Fibroblast of peridontal ligament (primary cell): ENCODE data around the gene ZSWIM3.
"Not testable (repeated sequence)": the region's sequence is repeated elsewhere in the genome, so short reads cannot be mapped to it uniquely, and the experiment has no call there.

Experiments used
- DNase-seq: peaks from one replicate; pipeline ENCODE4 v3.0.0-alpha.2; 2010; ENCODE audit errors: extremely low read depth

The ZSWIM3 gene

DNA sequence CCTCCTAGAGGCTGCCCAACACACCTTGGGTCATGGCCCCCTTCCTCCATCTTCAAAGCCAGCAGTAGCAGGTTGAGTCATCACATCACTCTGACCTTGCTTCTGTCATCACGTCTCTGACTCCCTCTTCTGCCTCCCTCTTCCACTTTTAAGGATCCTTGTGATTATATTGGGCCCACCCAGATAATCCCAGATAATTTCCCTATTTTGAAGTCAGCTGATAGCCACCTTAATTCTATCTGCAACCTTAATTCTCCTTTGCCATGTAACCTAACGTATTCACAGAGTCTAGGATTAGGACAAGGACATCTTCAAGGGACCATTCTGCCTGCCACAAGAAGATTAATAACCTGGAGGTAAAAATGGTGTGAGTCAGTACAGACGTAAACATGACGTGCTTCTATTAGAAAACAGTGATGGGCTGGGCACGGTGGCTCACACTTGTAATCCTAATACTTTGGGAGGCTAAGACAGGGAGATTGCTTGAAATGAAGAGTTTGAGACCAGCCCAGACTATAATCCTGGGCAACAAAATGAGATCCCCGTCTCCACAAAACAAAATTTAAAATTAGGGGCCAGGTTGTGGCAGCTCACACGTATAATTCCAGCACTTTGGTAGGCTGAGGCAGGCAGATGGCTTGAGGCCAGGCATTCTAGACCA, 3.3 kb downstream of the ZSWIM3 start:
- DNase-seq = no peak

DNA sequence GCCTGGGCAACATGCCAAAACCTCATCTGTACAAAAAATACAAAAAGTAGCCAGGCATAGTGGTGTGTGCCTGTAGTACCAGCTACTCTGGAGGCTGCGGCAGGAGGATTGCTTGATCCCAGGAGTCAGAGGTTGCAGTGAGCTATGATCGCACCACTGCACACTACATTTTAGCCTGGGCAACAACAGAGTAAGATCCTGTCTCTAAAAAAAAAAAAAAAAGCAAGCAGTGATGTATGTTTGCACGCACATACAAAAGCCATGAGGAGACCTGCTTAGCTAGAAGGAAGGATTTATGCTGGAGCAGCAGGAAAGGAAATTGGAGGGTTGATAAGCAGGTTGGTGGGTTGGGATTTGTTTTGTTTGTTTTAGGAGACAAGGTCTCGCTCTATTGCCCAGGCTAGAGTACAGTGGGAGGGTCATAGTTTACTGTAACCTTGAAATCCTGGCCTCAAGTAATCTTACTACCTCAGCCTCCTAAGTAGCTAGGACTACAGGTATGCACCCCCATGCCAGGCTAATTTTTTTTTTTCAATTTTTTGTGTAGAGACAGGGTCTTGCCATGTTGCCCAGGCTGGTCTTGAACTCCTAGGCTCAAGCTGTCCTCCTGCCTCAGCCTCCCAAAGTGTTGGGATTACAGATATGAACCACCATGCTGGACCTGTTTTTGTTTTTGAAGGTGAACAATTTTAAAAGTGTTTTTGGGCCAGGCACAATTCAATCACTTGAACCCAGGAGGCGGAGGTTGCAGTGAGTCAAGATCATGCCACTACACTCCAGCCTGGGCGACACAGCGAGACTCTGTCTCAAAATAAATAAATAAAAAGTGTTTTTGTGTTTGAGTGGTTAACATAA, 4.0 kb downstream of the ZSWIM3 start:
- no peak for DNase-seq

DNA sequence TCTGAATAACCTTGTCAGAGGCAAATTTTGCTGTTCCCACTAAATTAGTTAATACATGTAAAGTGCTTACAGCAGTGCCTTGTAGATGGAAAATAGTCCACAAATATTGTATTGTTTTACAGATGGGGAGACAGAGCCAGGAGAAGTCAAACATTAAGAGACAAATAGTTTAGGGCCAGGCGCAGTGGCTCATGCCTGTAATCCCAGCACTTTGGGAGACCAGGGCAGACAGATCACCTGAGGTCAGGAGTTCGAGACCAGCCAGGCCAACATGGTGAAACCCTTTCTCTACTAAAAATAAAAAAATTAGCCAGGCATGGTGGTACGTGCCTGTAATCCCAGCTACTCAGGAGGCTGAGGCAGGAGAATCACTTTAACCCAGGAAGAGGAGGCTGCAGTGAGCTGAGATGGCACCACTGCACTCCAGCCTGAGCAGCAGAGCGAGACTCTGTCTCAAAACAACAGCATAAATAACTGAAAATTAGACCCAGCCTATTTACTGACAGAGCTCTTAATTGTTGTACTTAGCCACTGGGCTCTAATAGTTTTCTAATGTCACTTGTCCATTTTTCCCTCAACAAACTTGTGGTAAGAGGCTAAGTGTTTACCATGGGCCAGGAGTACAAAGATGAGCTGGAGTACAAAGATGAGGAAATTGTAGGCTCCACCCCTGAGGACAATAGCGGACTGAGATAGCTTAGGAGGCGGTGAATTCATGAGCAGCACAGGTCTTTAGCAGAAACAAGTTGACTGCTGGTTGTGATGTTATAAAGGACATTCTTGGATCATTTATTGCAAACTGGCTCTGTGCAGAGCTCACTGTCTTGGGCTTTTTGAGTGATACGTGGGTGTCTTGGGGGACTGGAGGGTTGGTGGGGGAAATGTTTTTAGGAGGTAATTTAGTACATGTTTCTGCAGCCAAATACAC, 6.4 kb downstream of the ZSWIM3 start:
- DNase-seq = no peak

DNA sequence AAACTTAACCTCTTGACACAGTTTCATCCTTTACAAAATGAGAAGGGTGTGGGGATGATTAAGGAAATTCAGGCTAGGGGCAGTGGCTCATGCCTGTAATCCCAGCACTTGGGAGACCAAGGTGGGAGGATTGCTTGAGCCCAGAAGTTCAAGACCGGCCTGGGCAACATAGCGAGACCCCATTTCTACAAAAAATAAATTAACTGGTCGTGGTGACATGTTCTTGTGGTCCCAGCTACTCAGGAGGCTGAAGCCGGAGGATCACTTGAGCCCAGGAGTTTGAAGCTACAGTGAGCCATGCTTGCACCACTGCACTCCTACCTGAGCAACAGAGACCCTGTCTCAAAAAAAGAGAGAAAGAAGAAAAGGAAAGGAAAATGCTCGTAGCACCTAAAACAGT, 9.0 kb downstream of the ZSWIM3 start:
- DNase-seq = no peak

DNA sequence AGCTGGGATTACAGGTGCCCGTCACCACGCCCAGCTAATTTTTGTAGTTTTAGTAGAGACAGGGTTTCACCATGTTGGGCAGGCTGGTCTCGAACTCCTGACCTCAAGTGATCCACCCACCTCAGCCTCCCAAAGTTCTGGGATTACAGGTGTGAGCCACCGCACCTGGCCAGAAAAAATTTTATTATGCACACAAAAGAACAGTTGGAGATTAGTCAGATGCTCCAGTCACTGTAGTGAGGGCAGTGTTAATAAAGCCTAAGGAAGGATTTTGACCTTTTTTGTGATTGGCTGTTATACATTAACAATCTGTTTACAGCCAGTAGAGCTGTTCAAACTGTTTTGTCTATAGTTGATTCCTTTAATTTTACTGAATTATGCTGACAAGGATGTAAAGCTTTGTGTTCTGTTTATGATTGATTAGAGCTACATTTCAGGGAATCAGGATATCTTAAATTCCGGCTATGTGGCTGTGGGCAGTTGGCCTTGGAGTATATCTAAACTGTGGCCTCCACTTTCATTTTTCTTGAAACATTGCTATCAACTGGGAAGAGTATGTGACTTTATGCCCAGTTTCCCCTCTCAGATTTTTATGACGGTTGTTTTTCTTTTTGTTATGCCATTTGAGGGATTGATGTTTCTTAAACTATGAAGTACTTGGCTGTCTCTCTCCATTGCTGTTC, 9.9 kb downstream of the ZSWIM3 start:
- no peak for DNase-seq

DNA sequence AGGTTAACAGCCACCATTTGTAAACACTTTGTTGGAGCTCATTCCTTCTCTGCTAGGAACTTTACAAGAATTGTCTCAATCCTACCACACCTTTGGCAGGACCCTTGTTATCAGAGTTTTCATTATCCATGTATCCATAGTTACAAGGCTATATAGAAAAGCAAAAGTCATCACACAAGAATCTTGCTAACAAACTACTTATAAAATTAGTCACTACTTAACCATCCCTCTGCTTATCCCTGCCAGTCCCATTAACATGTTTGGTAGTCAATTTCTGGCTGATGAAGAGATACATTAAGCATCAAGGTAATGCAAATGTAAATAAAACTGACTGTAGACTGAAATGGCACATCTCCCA, 10.4 kb downstream of the ZSWIM3 start:
- peak; percentile 67 for DNase-seq

DNA sequence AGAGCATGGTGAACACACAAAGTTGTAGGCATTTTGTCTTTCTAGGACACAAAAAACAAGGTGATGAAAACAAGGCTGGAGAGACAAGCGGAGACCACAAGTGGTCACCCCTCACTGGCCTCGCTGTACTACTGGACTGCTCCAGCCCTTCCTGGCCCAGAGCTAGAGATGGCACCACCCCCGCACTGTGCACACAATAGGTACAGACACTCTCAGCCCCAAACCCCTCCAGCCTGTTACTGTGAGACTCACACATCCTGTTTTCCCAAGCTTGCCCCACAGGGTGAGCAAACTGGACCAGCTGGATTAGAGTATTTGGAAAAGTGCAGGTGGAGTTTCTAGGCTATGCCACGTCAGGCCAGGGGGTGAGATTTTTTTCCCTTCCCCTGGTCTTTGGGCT, 15.2 kb downstream of the ZSWIM3 start:
- DNase-seq = no peak

DNA sequence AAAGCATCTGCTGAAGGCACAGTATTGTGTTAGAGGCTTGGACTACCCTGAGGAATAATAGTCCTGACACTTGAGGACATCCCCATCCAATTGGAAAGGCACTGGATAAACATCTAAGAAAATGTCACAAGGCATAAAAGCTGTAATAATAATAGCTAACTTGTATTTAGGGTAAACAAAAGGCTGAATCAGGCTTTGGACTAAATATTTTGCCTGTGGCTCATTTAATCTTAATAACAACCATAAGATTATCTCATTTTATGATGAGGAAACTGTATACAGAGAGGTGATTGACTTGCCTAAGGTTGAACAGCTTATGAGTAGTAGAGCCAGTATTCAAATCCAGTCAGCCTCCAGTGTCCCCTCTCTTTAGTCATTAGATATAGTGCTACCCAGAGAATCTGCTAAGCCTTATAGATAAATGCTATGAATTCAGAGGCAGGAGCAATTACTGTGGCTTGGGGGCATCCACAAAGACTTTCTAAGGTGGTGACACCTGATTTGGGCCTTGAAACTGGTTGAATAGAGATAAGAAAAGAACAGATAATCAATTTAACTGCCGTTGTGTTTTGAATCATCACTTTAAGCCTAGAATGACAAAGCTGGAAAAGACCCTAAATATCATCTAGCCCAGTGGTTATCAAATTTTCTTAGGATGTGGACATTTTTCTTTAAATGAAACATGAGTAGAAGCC, 16.1 kb downstream of the ZSWIM3 start:
- DNase-seq = no peak

DNA sequence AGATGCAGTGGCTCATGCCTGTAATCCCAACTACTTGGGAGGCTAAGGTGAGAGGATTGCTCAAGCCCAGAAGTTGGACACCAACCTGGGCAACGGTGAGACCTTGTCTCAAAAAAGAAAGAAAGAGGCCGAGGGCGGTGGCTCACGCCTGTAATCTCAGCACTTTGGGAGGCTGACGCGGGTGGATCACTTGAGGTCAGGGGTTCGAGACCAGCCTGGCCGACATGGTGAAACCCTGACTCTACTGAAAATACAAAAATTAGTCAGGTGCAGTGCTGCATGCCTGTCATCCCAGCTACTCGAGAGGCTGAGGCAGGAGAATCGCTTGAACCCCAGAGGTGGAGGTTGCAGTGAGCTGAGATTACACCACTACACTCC, 16.7 kb downstream of the ZSWIM3 start:
- not testable (repeated sequence) for DNase-seq

DNA sequence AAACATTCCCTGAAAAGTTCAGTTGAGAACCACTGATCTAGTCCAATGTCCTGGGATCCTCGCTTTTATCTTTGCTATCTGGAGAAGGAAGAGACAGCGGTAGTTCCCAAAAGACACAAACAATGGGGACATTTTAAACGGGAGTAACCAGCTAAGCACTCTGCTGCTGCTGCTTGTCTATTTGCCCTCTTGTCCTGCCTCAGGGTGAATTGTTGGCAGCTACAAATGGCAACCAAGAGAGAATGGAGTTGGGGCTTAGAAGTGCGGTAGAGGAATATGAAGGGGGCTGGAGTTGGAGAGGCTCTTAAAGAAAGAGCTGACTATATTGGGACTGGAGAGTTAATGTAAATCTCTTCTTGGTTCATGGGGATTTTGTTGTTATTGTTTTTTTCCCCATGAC, 17.2 kb downstream of the ZSWIM3 start:
- no peak for DNase-seq

DNA sequence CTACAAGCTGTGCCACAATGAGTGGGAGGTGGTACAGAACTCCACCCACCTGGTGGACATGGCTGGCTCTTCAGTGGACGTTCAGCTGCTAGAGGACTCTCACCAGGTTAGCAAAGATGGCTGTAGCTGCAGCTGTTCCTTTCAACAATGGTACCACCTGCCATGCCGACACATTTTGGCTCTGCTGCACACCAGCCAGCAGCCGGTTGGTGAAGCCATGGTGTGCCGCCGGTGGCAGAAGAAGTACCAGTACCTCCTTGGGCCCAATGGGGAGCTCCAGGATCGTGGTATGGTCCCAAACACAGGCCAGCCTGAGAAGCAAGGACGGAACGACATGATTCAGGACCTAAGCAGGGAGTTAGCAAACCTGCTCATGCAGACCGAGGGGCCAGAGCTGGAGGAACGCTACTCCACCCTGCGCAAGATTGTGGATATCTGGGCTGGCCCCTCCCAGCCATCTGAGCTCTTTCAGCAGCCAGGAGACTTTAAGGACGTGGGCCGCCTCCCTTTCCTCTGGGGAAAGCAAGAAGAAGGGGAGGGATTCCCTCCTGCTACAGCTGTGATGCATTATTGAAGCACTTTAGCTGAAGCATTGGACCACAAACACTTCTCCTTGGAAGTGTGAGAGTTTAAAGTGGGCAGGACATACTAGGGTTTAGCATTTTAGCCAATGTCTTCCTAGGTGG, 20.8 kb downstream of the ZSWIM3 start:
- peak; percentile 47 for DNase-seq

DNA sequence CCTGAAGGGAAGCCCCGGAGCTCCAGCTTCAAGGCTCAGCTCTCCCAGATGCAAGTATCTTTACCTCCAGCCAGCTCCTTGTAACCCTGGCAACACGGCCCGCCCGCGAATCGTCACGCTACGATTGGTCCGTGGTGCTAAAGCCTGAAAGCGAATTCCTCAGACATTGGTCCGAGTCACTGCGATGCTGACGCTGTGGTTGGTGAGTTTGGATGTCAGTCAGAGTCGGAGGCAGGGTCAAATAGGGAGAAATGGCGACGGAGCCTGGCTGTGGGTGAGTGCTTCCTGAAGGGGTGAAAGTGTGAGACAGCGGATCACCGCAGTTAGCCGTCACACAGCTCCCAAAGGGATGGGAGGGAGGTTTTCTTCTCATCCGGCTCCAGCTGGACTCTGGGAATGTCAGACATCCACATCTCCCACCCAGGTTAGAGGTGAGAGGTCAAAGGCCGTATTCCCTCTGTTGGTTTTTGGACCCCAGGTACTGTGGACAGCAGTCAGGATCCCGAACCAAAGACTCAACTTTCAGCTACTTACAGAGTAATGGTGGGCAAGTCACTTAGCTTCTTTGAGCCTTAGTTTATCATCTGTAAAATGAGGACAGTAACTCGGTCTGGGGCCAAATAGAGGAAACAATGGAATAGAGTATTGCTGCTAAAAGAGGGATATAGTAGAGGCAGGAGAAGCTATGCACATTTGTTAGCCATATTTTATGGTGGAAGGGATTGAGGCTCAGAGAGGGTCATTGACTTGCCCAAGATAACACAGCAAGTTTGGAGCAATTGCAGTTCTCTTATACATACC, 23.8 kb downstream of the ZSWIM3 start, which contains the start of gene ZSWIM1:
ZSWIM1 (plus strand) TSS at position 240 of the 801 bp plus-strand sequence. CDS start 1,366 bp downstream, outside the sequence.
- peak; percentile 99 for DNase-seq

DNA sequence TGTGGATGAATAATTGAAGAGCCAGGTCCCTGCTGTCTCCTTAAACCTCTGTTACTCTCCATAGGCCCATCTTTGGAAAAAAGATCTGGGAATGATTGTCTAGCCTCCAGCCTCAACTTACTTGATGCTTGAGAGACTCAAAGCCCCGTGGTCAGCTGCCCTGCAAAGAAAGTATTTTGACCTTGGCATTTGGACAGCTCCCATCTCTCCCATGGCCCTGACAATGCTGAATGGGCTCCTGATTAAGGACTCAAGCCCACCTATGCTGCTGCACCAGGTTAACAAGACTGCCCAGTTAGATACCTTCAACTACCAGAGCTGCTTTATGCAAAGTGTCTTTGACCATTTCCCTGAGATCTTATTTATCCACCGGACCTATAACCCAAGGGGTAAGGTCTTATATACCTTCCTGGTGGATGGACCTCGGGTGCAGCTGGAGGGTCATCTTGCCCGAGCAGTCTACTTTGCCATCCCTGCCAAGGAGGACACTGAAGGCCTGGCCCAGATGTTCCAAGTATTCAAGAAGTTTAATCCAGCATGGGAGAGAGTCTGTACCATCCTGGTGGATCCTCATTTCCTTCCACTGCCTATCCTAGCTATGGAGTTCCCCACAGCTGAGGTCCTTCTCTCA, 25.2 kb downstream of the ZSWIM3 start:
- DNase-seq = no peak

DNA sequence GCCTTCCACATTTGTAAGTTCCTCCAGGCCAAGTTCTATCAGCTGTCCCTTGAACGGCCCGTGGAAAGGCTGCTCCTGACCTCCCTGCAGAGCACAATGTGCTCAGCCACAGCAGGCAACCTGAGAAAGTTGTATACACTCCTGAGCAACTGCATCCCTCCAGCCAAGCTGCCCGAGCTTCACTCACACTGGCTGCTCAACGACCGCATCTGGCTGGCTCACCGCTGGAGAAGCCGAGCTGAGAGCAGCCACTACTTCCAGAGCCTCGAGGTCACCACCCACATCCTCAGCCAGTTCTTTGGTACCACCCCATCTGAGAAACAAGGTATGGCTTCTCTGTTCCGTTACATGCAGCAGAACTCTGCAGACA, 25.7 kb downstream of the ZSWIM3 start:
- DNase-seq = no peak

DNA sequence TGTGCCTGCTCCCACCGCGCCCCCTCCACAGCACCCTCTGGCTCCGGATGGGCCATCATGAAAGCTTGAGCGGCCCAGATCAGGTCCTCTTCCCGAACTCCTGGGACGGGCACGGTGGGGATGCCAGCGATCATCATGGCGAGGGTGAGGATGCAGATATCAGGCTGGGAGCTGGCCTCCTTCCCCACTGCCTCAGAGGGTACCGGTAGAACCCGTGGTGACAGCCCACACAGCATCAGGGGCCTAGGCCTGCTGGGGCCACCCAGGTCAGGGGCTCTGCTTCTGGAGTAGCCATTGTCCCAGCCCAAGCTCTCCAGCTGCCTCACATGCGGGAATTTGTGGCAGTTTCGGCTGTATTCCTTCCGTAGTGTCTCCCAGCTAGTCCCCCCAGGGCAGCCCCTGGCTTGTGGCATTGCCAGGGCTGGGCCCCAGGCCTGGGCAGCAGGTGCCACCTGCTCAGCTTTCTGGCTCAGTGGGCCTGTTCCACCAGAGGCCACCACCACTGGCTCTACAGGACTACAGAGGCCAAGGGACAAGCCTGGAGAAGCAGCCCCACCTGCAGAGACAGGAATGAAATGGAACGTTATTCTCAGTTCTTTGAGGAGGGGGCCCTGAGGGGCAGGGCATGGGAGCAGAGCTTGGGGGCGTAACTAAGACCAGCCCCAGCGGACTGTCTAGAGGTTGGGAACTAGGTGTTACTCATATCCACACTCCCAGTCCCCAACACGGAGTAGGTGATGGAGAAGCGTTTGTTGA, 29.4 kb downstream of the ZSWIM3 start:
- DNase-seq = no peak

DNA sequence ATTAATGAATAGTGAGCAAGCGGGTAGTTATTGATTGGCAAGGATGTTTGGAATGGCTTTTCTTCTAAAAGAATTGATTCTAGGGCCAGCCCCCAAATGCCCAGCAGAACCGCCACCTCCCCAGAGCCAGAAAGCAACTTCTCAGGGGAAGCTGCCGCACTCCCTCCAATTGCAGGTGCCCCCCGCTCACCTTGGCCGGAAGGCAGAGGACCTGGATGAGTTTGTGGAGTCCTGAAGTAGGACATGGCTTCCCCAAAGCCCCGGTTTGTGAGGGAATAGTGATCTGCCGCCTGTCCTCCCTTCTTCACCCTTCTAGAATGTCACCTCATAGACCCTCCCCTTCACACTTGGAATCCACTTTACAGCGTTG, 29.9 kb downstream of the ZSWIM3 start, which contains the start of gene SPATA25:
SPATA25 (minus strand) TSS at position 277 of the 370 bp plus-strand sequence; CDS start at position 245, 32 bp downstream.
- DNase-seq = no peak

DNA sequence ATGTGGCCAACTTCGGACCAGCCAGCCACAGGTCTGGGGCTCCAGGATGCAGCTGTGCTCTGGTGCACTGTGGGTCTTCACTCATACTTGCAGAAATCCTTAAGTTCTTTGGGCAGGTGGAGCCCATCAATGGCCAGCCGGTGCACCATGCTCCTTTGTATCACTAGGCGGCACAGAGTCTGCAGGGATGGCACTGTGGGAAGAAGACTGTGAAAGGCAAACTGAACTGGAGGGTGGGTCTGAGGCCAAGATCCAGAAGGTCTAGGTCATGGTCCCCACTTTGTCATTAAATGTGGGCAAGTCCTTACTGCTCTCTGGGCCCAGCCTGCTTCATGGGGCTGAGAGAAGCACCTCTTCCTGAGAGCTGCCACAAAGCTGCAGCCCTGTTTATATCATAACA, 31.3 kb downstream of the ZSWIM3 start:
- no peak for DNase-seq
